GM12878 (cell line): ENCODE results near the gene ARHGEF6. TPM values are rescaled to one million over a fixed set of nuclear protein-coding genes. Genes with fewer than 3 reads are reported as not detected.

Source experiments
- BHLHE40 ChIP-seq, 2 experiments: fragments of 450-650 bp in 1 of 2; IDR thresholded peaks; 2 replicates each; pipeline ENCODE4 v1.6.1; 2011 to 2017; ENCODE audit warnings: low read depth in 2 of 2, borderline replicate concordance in 1 of 2, improper control_type of control experiment in 1 of 2, low read length in 1 of 2, mild to moderate bottlenecking in 1 of 2
- CEBPB ChIP-seq, 2 experiments: fragments of 150-350 bp in 1 of 2; IDR thresholded peaks; 2 replicates each; pipeline ENCODE4 v1.6.1; 2012 to 2014; ENCODE audit warnings: low read depth in 2 of 2, low read length in 2 of 2, borderline replicate concordance in 1 of 2, inconsistent platforms in 1 of 2
- ELK1 ChIP-seq: IDR thresholded peaks from 2 replicates; pipeline ENCODE4 v1.6.1; 2012; ENCODE audit warnings: low read depth, low read length, improper control_type of control experiment
- ETV6 ChIP-seq, 2 experiments: fragments of 450-650 bp in 1 of 2; IDR thresholded peaks in 1 of 2; conservative IDR thresholded peaks in 1 of 2; 2 replicates each; pipeline ENCODE4 v1.6.1; 2014; ENCODE audit warnings: antibody characterized with exemption in 1 of 2, borderline replicate concordance in 1 of 2, low read depth in 1 of 2, mild to moderate bottlenecking in 1 of 2, moderate library complexity in 1 of 2
- FOXM1 ChIP-seq: IDR thresholded peaks from 2 replicates; pipeline ENCODE4 v1.6.1; 2012; ENCODE audit warnings: low read depth, mild to moderate bottlenecking, inconsistent platforms, low read length, moderate library complexity
- IKZF2 ChIP-seq, 2 experiments: fragments of 450-650 bp; IDR thresholded peaks; 2 replicates each; pipeline ENCODE4 v1.6.1; 2017; ENCODE audit warnings: mild to moderate bottlenecking in 2 of 2, moderate library complexity in 2 of 2
- MEF2A ChIP-seq: IDR thresholded peaks from 2 replicates; pipeline ENCODE4 v1.6.1; 2011; ENCODE audit warnings: low read depth, mild to moderate bottlenecking, low read length, moderate library complexity; ENCODE audit not compliant: insufficient read depth
- POLR2AphosphoS5 ChIP-seq: IDR thresholded peaks from 2 replicates; pipeline ENCODE4 v1.6.1; 2011; ENCODE audit warnings: mild to moderate bottlenecking, low read length, inconsistent platforms
- POU2F2 ChIP-seq: IDR thresholded peaks from 3 replicates; pipeline ENCODE4 v1.6.1; 2011; ENCODE audit warnings: low read depth, mild to moderate bottlenecking, low read length, borderline replicate concordance
- RBBP5 ChIP-seq: fragments of 200-600 bp; sonication (generic); conservative IDR thresholded peaks from 2 replicates; pipeline ENCODE4 v1.6.1; 2016
- RFX5 ChIP-seq: IDR thresholded peaks from 2 replicates; pipeline ENCODE4 v1.6.1; 2011; ENCODE audit warnings: low read depth, low read length, improper control_type of control experiment
- SIN3A ChIP-seq: IDR thresholded peaks from 2 replicates; pipeline ENCODE4 v1.6.1; 2012; ENCODE audit warnings: low read depth, low read length, improper control_type of control experiment
- USF1 ChIP-seq: IDR thresholded peaks from 2 replicates; pipeline ENCODE4 v1.6.1; 2011; ENCODE audit warnings: borderline replicate concordance, low read depth, mild to moderate bottlenecking, moderate library complexity, mixed read lengths, low read length; ENCODE audit not compliant: insufficient read depth; ENCODE audit errors: extremely low read length
- ZBED1 ChIP-seq: IDR thresholded peaks from 2 replicates; pipeline ENCODE4 v1.6.1; 2016; ENCODE audit warnings: borderline replicate concordance
- ZBTB40 ChIP-seq: fragments of 450-650 bp; IDR thresholded peaks from 2 replicates; pipeline ENCODE4 v1.6.1; 2016; ENCODE audit warnings: mild to moderate bottlenecking, moderate library complexity, borderline replicate concordance
- ZNF592 ChIP-seq: fragments of 450-650 bp; IDR thresholded peaks from 2 replicates; pipeline ENCODE4 v1.6.1; 2017; ENCODE audit warnings: mild to moderate bottlenecking, moderate library complexity
- polyA plus RNA-seq, 11 experiments: library from polyadenylated mRNA; depleted of rRNA in 4 of 11; unstranded in 6 of 11; stranded (reverse) in 5 of 11; fragments of >200 nt; fragmentation: Nextera tagmentation in 4 of 11; fragmentation: Illumina TruSeq in 1 of 11; extraction: Ambion mirVana in 4 of 11; extraction: Trizol in 1 of 11; gene quantifications; 1 replicate in 1 of 11; 2 replicates in 10 of 11; pipeline versions ENCODE4 v1.2.1 to v1.2.3, GENCODE V29; 2011 to 2016; ENCODE audit warnings: inconsistent platforms in 2 of 11, missing spikeins in 2 of 11, low read depth in 1 of 11
- total RNA-seq, 4 experiments: library from RNA; depleted of rRNA in 3 of 4; stranded (reverse); fragments of >200 nt in 3 of 4; fragmentation: Illumina TruSeq in 1 of 4; extraction: Trizol in 1 of 4; gene quantifications; 2 replicates each; pipeline versions ENCODE4 v1.2.1 to v1.2.3, GENCODE V29; 2013 to 2021

The ARHGEF6 gene
- total and polyA plus RNA-seq, 10 of the 15 experiments (the other 5 are each of a cell fraction or from before 2014, with no cell fraction given) = 5.4 to 29.7 (median 18.0) TPM

GRCh38 chrX:136694431-136695087, 86.2 kb downstream of the ARHGEF6 start (continued):
- no peak for TF ChIP-seq USF1
- TF ChIP-seq IKZF2 (IDR thresholded peaks at IDR 0.05) = 0 out of 4 replicates have a peak, but pooled peaks of 1 of the 2 experiments have one; percentile 37
- no peak for TF ChIP-seq RFX5
- no peak for TF ChIP-seq ZBED1
- no peak for TF ChIP-seq ETV6 (conservative IDR thresholded peaks at IDR 0.05 in 1 of 2, IDR thresholded peaks at IDR 0.05 in 1 of 2; ENCODE audit: borderline replicate concordance in 1 of 2, low read depth in 1 of 2)
- TF ChIP-seq ZBTB40 = no peak
- peak; percentile 90; the same call in 1 of the 3 replicates for TF ChIP-seq POU2F2
- no peak for TF ChIP-seq RBBP5
- TF ChIP-seq SIN3A = no peak
- no peak for TF ChIP-seq CEBPB (IDR thresholded peaks at IDR 0.05; ENCODE audit: borderline replicate concordance in 1 of 2, low read depth in 2 of 2, low read length in 2 of 2)
- TF ChIP-seq BHLHE40 (IDR thresholded peaks at IDR 0.05; ENCODE audit: borderline replicate concordance in 1 of 2, low read depth in 2 of 2, low read length in 1 of 2) = no peak
- TF ChIP-seq MEF2A = no peak
- TF ChIP-seq ZNF592 = no peak
- TF ChIP-seq FOXM1 = 0 out of 2 replicates have a peak, but pooled peaks have one; percentile 33
- no peak for TF ChIP-seq ELK1
- no peak for TF ChIP-seq POLR2AphosphoS5
